ENCODE results near the gene TIMM44. TPM values are rescaled to one million over a fixed set of nuclear protein-coding genes. Genes with fewer than 3 reads are reported as not detected.

TIMM44 gene
- polyA plus RNA-seq, 2 donors, result 42.1 to 53.4 TPM

GRCh38 chr19:7923295-7924191 lies 19.9 kb downstream of the TIMM44 start:
- H3K36me3 ChIP-seq (ENCODE audit: control insufficient read depth in 2 of 2, insufficient read depth in 2 of 2, low read length in 1 of 2), result peaks cover 0 to 18% of the 10 kb centered on the region in 2 donors
- H3K4me1 ChIP-seq (ENCODE audit: control insufficient read depth in 2 of 2, insufficient read depth in 2 of 2, low read length in 1 of 2), result peaks cover 15 to 30% of the 10 kb centered on the region in 2 donors
- no peaks in the 10 kb centered on the region for H3K9me3 ChIP-seq (ENCODE audit: control insufficient read depth in 2 of 2, insufficient read depth in 1 of 2, low read depth in 1 of 2, low read length in 1 of 2)
- 71 to 76% methylated on average over 30 to 31 of the region's 31 CpGs for WGBS, 2 donors
- peak overlapping the region in 1 of 2 donors; percentile 47 for H3K27ac ChIP-seq (ENCODE audit: low read depth in 2 of 2, low read length in 1 of 2)
- no peaks in the 10 kb centered on the region for H3K27me3 ChIP-seq (ENCODE audit: control insufficient read depth in 1 of 2, insufficient read depth in 2 of 2, low read length in 2 of 2)
- H3K4me3 ChIP-seq (ENCODE audit: low read depth in 1 of 2, low read length in 2 of 2), result no peak overlapping the region

- 82 to 90% methylated on average over 7 to 8 of the region's 8 CpGs for WGBS, 2 donors
- H3K4me1 ChIP-seq (ENCODE audit: control insufficient read depth in 2 of 2, insufficient read depth in 2 of 2, low read length in 1 of 2), result peaks cover 15 to 29% of the 10 kb centered on the region in 2 donors
- H3K9me3 ChIP-seq (ENCODE audit: control insufficient read depth in 2 of 2, insufficient read depth in 1 of 2, low read depth in 1 of 2, low read length in 1 of 2), result no peaks in the 10 kb centered on the region
- peaks cover 0 to 18% of the 10 kb centered on the region in 2 donors for H3K36me3 ChIP-seq (ENCODE audit: control insufficient read depth in 2 of 2, insufficient read depth in 2 of 2, low read length in 1 of 2)
- no peak overlapping the region for H3K27ac ChIP-seq (ENCODE audit: low read depth in 2 of 2, low read length in 1 of 2)
- H3K4me3 ChIP-seq (ENCODE audit: low read depth in 1 of 2, low read length in 2 of 2), result no peak overlapping the region
- H3K27me3 ChIP-seq (ENCODE audit: control insufficient read depth in 1 of 2, insufficient read depth in 2 of 2, low read length in 2 of 2), result peaks cover 0 to 2% of the 10 kb centered on the region in 2 donors
These were observed 20.6 kb downstream of the TIMM44 start for GRCh38 chr19:7922836-7923195.

GRCh38 chr19:7921967-7922835 lies 21.3 kb downstream of the TIMM44 start:
- H3K4me1 ChIP-seq (ENCODE audit: control insufficient read depth in 2 of 2, insufficient read depth in 2 of 2, low read length in 1 of 2), result peaks cover 15 to 31% of the 10 kb centered on the region in 2 donors
- peaks cover 0 to 5% of the 10 kb centered on the region in 2 donors for H3K27me3 ChIP-seq (ENCODE audit: control insufficient read depth in 1 of 2, insufficient read depth in 2 of 2, low read length in 2 of 2)
- no peak overlapping the region for H3K4me3 ChIP-seq (ENCODE audit: low read depth in 1 of 2, low read length in 2 of 2)
- peak overlapping the region in 1 of 2 donors; percentile 85 for H3K27ac ChIP-seq (ENCODE audit: low read depth in 2 of 2, low read length in 1 of 2)
- WGBS, 2 donors, result 90 to 93% methylated on average over 27 to 31 of the region's 31 CpGs
- H3K9me3 ChIP-seq (ENCODE audit: control insufficient read depth in 2 of 2, insufficient read depth in 1 of 2, low read depth in 1 of 2, low read length in 1 of 2), result peaks cover 0 to 3% of the 10 kb centered on the region in 2 donors
- H3K36me3 ChIP-seq (ENCODE audit: control insufficient read depth in 2 of 2, insufficient read depth in 2 of 2, low read length in 1 of 2), result peaks cover 0 to 18% of the 10 kb centered on the region in 2 donors

- Histone ChIP-seq H3K36me3 (ENCODE audit: control insufficient read depth in 2 of 2, insufficient read depth in 2 of 2, low read length in 1 of 2) (peaks cover 0 to 14% of the 10 kb centered on the region in 2 donors), H3K9me3 (ENCODE audit: control insufficient read depth in 2 of 2, insufficient read depth in 1 of 2, low read depth in 1 of 2, low read length in 1 of 2) (peaks cover 0 to 3% of the 10 kb centered on the region in 2 donors), H3K4me1 (ENCODE audit: control insufficient read depth in 2 of 2, insufficient read depth in 2 of 2, low read length in 1 of 2) (peaks cover 15 to 34% of the 10 kb centered on the region in 2 donors), H3K4me3 (ENCODE audit: low read depth in 1 of 2, low read length in 2 of 2) (peak overlapping the region; percentile 39 to 41), H3K27ac (ENCODE audit: low read depth in 2 of 2, low read length in 1 of 2) (peak overlapping the region; percentile 85 to 91), H3K27me3 (ENCODE audit: control insufficient read depth in 1 of 2, insufficient read depth in 2 of 2, low read length in 2 of 2) (peaks cover 0 to 7% of the 10 kb centered on the region in 2 donors)
- 42 to 50% methylated on average over 17 of the region's 17 CpGs for WGBS, 2 donors
These were observed 22.0 kb downstream of the TIMM44 start for GRCh38 chr19:7921302-7921966.

- H3K4me1 ChIP-seq (ENCODE audit: control insufficient read depth in 2 of 2, insufficient read depth in 2 of 2, low read length in 1 of 2), result peaks cover 15 to 37% of the 10 kb centered on the region in 2 donors
- H3K36me3 ChIP-seq (ENCODE audit: control insufficient read depth in 2 of 2, insufficient read depth in 2 of 2, low read length in 1 of 2), result peaks cover 0 to 14% of the 10 kb centered on the region in 2 donors
- peaks cover 0 to 10% of the 10 kb centered on the region in 2 donors for H3K27me3 ChIP-seq (ENCODE audit: control insufficient read depth in 1 of 2, insufficient read depth in 2 of 2, low read length in 2 of 2)
- peak overlapping the region; percentile 45 to 77 for H3K4me3 ChIP-seq (ENCODE audit: low read depth in 1 of 2, low read length in 2 of 2)
- peaks cover 0 to 3% of the 10 kb centered on the region in 2 donors for H3K9me3 ChIP-seq (ENCODE audit: control insufficient read depth in 2 of 2, insufficient read depth in 1 of 2, low read depth in 1 of 2, low read length in 1 of 2)
- peak overlapping the region; percentile 89 to 97 for H3K27ac ChIP-seq (ENCODE audit: low read depth in 2 of 2, low read length in 1 of 2)
- WGBS, 2 donors, result 1% methylated on average over 45 to 62 of the region's 62 CpGs
These were observed 22.8 kb downstream of the TIMM44 start for GRCh38 chr19:7920519-7921301.

GRCh38 chr19:7919610-7920518 lies 23.6 kb downstream of the TIMM44 start, which contains the start of gene SNAPC2:
TSS of gene SNAPC2 (plus strand) at chr19:7920338. CDS start at chr19:7920367, 29 bp downstream.
- H3K9me3 ChIP-seq (ENCODE audit: control insufficient read depth in 2 of 2, insufficient read depth in 1 of 2, low read depth in 1 of 2, low read length in 1 of 2), result peaks cover 0 to 3% of the 10 kb centered on the region in 2 donors
- H3K27me3 ChIP-seq (ENCODE audit: control insufficient read depth in 1 of 2, insufficient read depth in 2 of 2, low read length in 2 of 2), result peaks cover 0 to 13% of the 10 kb centered on the region in 2 donors
- H3K36me3 ChIP-seq (ENCODE audit: control insufficient read depth in 2 of 2, insufficient read depth in 2 of 2, low read length in 1 of 2), result peaks cover 0 to 14% of the 10 kb centered on the region in 2 donors
- H3K4me3 ChIP-seq (ENCODE audit: low read depth in 1 of 2, low read length in 2 of 2), result peak within 1 kb of the TSS; percentile 45 to 77
- H3K27ac ChIP-seq (ENCODE audit: low read depth in 2 of 2, low read length in 1 of 2), result peak within 1 kb of the TSS; percentile 89 to 97
- WGBS, 2 donors, result 6 to 7% methylated on average over 62 of the region's 62 CpGs
- H3K4me1 ChIP-seq (ENCODE audit: control insufficient read depth in 2 of 2, insufficient read depth in 2 of 2, low read length in 1 of 2), result peaks cover 10 to 39% of the 10 kb centered on the region in 2 donors

GRCh38 chr19:7918615-7919421 lies 24.6 kb downstream of the TIMM44 start:
- H3K9me3 ChIP-seq (ENCODE audit: control insufficient read depth in 2 of 2, insufficient read depth in 1 of 2, low read depth in 1 of 2, low read length in 1 of 2), result peaks cover 0 to 3% of the 10 kb centered on the region in 2 donors
- no peak overlapping the region for H3K27ac ChIP-seq (ENCODE audit: low read depth in 2 of 2, low read length in 1 of 2)
- H3K4me1 ChIP-seq (ENCODE audit: control insufficient read depth in 2 of 2, insufficient read depth in 2 of 2, low read length in 1 of 2), result peaks cover 10 to 39% of the 10 kb centered on the region in 2 donors
- no peak overlapping the region for H3K4me3 ChIP-seq (ENCODE audit: low read depth in 1 of 2, low read length in 2 of 2)
- H3K36me3 ChIP-seq (ENCODE audit: control insufficient read depth in 2 of 2, insufficient read depth in 2 of 2, low read length in 1 of 2), result peaks cover 0 to 14% of the 10 kb centered on the region in 2 donors
- H3K27me3 ChIP-seq (ENCODE audit: control insufficient read depth in 1 of 2, insufficient read depth in 2 of 2, low read length in 2 of 2), result peaks cover 0 to 13% of the 10 kb centered on the region in 2 donors
- WGBS, 2 donors, result 39 to 45% methylated on average over 42 of the region's 42 CpGs
